Skeletal muscle satellite cell (primary cell): ENCODE results near the gene GLTPD2.

ENCODE experiments used
- H3K27me3 ChIP-seq: 2 replicates; pipeline ENCODE4 v1.7.0; 2013; ENCODE audit warnings: low read length; ENCODE audit not compliant: control insufficient read depth, insufficient read depth
- H3K36me3 ChIP-seq: 2 replicates; pipeline ENCODE4 v1.7.0; 2013; ENCODE audit warnings: mild to moderate bottlenecking, control low read depth, low read length; ENCODE audit not compliant: insufficient read depth
- H3K4me1 ChIP-seq: 2 replicates; pipeline ENCODE4 v1.7.0; 2013; ENCODE audit warnings: low read length; ENCODE audit not compliant: control insufficient read depth, insufficient read depth
- H3K4me2 ChIP-seq: 2 replicates; pipeline ENCODE4 v1.7.0; 2013; ENCODE audit warnings: mild to moderate bottlenecking, low read length
- H3K4me3 ChIP-seq: 2 replicates; pipeline ENCODE4 v1.7.0; 2013; ENCODE audit warnings: low read length
- H3K9ac ChIP-seq: 2 replicates; pipeline ENCODE4 v1.7.0; 2013; ENCODE audit warnings: mild to moderate bottlenecking, low read depth, low read length, moderate library complexity
- H3K9me3 ChIP-seq: replicated peaks from 2 replicates; pipeline ENCODE4 v1.7.0; 2013; ENCODE audit warnings: mild to moderate bottlenecking, control low read depth, low read length

The GLTPD2 gene

DNA sequence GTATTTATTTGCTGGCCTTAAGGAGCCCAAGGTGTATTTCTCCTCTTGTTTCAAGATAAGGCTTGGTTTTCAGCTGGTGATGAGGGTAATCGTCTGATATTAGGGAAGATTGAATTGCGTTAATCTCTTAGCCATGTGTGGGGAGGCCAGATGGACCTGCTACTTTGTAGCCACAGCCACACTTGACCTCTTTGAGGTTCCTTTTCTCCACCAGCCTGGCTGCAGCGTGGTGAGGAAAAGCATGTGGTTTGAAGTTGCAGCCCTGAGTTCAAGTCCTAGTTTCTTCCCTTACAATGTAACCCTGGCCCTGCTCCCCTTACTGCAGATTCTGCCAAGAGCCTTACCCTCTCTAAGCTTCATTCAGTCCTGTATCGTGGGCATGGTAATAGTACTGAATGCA lies 47.5 kb downstream of the GLTPD2 start:
- Histone ChIP-seq H3K9ac (no peak overlapping the region), H3K4me2 (no peak overlapping the region), H3K9me3 (no peaks in the 10 kb centered on the region), H3K4me3 (no peak overlapping the region), H3K27me3 (no peaks in the 10 kb centered on the region), H3K4me1 (peaks cover 20% of the 10 kb centered on the region), H3K36me3 (peaks cover 11% of the 10 kb centered on the region)

DNA sequence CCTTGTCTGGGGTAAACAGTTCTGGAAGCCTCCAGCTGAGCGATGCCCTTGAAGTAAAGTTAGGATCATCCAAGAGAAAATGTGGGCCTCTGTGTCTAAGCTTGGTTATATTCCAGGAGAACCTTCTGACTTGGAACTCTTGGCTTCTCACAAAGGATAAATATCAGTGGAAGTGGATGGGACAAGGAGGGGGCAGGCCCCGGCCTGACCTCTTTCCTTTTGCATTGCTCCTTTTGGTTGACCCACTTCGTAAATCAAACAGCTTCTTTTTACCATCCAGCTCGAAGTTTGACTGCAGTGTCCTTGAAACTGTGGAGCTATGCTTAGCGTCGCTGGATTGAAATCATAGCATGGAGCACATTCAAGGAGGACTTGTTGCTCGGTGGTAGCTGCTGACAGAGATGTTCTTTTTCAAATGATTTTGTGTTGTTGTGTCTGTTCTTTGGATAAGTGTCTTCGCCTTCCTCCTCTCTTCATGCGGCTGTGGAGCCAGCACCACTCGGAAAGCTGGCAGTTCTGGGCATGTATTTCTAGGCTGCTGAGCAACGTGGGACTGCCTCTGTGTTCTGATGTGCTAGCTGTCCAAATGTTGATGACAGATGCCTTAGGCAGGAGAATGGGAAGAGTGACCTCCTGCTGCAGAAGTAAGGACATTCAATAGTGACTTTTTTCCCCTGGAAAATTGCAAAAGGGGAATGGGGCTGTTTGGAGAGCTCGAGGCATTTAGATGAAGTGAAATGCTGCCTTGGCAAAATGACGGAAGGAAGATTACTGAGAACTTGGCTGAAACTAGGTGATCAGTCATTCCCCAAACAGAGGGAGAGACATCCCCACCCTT lies 48.9 kb downstream of the GLTPD2 start:
- H3K36me3 ChIP-seq = peaks cover 11% of the 10 kb centered on the region
- H3K27me3 ChIP-seq = no peaks in the 10 kb centered on the region
- no peak overlapping the region for H3K4me3 ChIP-seq
- no peak overlapping the region for H3K4me2 ChIP-seq
- no peaks in the 10 kb centered on the region for H3K9me3 ChIP-seq
- H3K4me1 ChIP-seq = peaks cover 20% of the 10 kb centered on the region
- no peak overlapping the region for H3K9ac ChIP-seq

DNA sequence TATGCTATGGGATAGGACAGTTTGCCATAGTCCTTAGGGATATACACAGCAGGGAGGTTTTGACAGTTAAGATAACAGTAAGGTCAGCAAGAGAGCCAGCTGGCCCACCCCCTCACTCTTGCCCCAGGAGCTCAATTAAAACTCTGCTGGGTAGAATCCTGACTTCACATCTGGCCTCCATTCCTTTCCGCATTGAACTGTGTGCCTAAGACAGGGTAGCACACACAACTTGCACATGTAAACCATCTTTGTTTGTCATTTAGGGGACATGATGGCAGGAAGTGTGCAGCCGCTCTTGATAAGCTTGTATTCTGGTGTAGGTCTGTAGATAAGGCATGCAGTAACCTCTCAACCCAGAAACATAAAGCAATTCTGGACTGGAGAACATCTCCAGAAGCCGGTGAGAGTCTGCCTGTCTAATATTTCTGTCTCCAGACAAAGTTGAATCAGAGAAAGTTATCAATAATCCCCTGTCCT lies 49.6 kb downstream of the GLTPD2 start:
- H3K4me3 ChIP-seq = no peak overlapping the region
- peaks cover 11% of the 10 kb centered on the region for H3K36me3 ChIP-seq
- H3K4me1 ChIP-seq = peaks cover 20% of the 10 kb centered on the region
- H3K4me2 ChIP-seq = no peak overlapping the region
- no peaks in the 10 kb centered on the region for H3K27me3 ChIP-seq
- no peaks in the 10 kb centered on the region for H3K9me3 ChIP-seq
- H3K9ac ChIP-seq = no peak overlapping the region

DNA sequence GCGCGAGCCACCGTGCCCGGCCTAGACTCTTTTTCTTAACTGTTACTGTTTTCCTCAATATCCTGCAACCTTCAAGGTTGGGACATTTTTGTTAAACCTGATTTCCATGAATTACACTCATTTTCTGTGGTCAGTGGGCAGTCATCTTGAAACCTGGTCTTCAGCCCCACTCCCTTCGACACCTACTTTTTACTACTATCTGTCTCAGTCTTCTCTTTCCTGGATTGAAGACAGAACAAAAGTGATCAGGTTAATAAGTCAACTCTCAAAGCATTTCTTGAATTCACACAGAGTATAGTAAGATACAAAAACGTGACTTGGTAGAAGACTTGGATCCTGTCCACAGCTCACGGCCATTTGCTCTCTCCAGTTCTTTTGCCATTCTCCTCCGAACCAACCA lies 50.5 kb downstream of the GLTPD2 start:
- no peak overlapping the region for H3K4me3 ChIP-seq
- H3K4me1 ChIP-seq = peaks cover 16% of the 10 kb centered on the region
- peaks cover 11% of the 10 kb centered on the region for H3K36me3 ChIP-seq
- no peak overlapping the region for H3K4me2 ChIP-seq
- H3K9ac ChIP-seq = no peak overlapping the region
- no peaks in the 10 kb centered on the region for H3K9me3 ChIP-seq
- no peaks in the 10 kb centered on the region for H3K27me3 ChIP-seq
